Progenitor cell of endocrine pancreas (in vitro differentiated cells): Measurements from ENCODE around the gene CNTNAP3B. TPM values are rescaled to one million over a fixed set of nuclear protein-coding genes. Genes with fewer than 3 reads are reported as not detected.
"Not testable (repeated sequence)": the region's sequence is repeated elsewhere in the genome, so short reads cannot be mapped to it uniquely, and the experiment has no call there.

Experiments used
- DNase-seq: peaks from one replicate; pipeline ENCODE4 v3.0.0; 2021; ENCODE audit warnings: low spot score; ENCODE audit not compliant: unreplicated experiment
- H3K27ac Mint-ChIP-seq: 2 replicates; pipeline ENCODE4 v1.8.0; 2021; ENCODE audit warnings: mild to moderate bottlenecking, moderate library complexity, mixed read lengths
- H3K27me3 Mint-ChIP-seq: 2 replicates; pipeline ENCODE4 v1.8.0; 2021; ENCODE audit warnings: mixed read lengths
- H3K36me3 Mint-ChIP-seq: 2 replicates; pipeline ENCODE4 v1.8.0; 2022; ENCODE audit warnings: mixed read lengths; ENCODE audit not compliant: insufficient read depth
- H3K4me1 Mint-ChIP-seq: 2 replicates; pipeline ENCODE4 v1.8.0; 2021; ENCODE audit warnings: low read depth, mixed read lengths
- H3K4me3 Mint-ChIP-seq: 2 replicates; pipeline ENCODE4 v1.8.0; 2021; ENCODE audit warnings: low read depth, mild to moderate bottlenecking, moderate library complexity, mixed read lengths
- H3K9me3 Mint-ChIP-seq: 2 replicates; pipeline ENCODE4 v1.8.0; 2021; ENCODE audit warnings: low read depth, mixed read lengths
- total RNA-seq: library from RNA; stranded (reverse); gene quantifications from 2 replicates; pipeline ENCODE4 v1.2.1, GENCODE V29; 2021

The CNTNAP3B gene
- total RNA-seq, 1 donor from 2014 or later: 7.0 TPM

GRCh38 chr9:42053874-42054273, 75.4 kb downstream of the CNTNAP3B start:
- H3K27me3 Mint-ChIP-seq, H3K9me3 Mint-ChIP-seq, H3K4me1 Mint-ChIP-seq, DNase-seq, H3K4me3 Mint-ChIP-seq, H3K27ac Mint-ChIP-seq, H3K36me3 Mint-ChIP-seq: not testable (repeated sequence)

GRCh38 chr9:42050701-42051100, 78.5 kb downstream of the CNTNAP3B start:
- H3K36me3 Mint-ChIP-seq, DNase-seq, H3K27ac Mint-ChIP-seq, H3K9me3 Mint-ChIP-seq, H3K27me3 Mint-ChIP-seq, H3K4me3 Mint-ChIP-seq, H3K4me1 Mint-ChIP-seq: not testable (repeated sequence)

- H3K4me1 Mint-ChIP-seq, H3K36me3 Mint-ChIP-seq, H3K27me3 Mint-ChIP-seq, H3K27ac Mint-ChIP-seq, H3K4me3 Mint-ChIP-seq, H3K9me3 Mint-ChIP-seq, DNase-seq: not testable (repeated sequence)
Measured at GRCh38 chr9:42044422-42045010, 84.7 kb downstream of the CNTNAP3B start.

GRCh38 chr9:42033541-42033940, 95.7 kb downstream of the CNTNAP3B start:
- not testable (repeated sequence) for DNase-seq, H3K27me3 Mint-ChIP-seq, H3K4me1 Mint-ChIP-seq, H3K9me3 Mint-ChIP-seq, H3K36me3 Mint-ChIP-seq, H3K4me3 Mint-ChIP-seq, H3K27ac Mint-ChIP-seq

- not testable (repeated sequence) for H3K4me1 Mint-ChIP-seq, H3K27me3 Mint-ChIP-seq, H3K4me3 Mint-ChIP-seq, H3K36me3 Mint-ChIP-seq, DNase-seq, H3K9me3 Mint-ChIP-seq, H3K27ac Mint-ChIP-seq
Measured at GRCh38 chr9:42020639-42021038, 108.6 kb downstream of the CNTNAP3B start.

- not testable (repeated sequence) for H3K9me3 Mint-ChIP-seq, H3K4me3 Mint-ChIP-seq, H3K4me1 Mint-ChIP-seq, H3K27ac Mint-ChIP-seq, DNase-seq, H3K27me3 Mint-ChIP-seq, H3K36me3 Mint-ChIP-seq
Measured at GRCh38 chr9:42018220-42018922, 110.9 kb downstream of the CNTNAP3B start.

GRCh38 chr9:42014317-42014716, 114.9 kb downstream of the CNTNAP3B start:
- not testable (repeated sequence) for H3K27ac Mint-ChIP-seq, H3K36me3 Mint-ChIP-seq, H3K4me1 Mint-ChIP-seq, H3K27me3 Mint-ChIP-seq, H3K4me3 Mint-ChIP-seq, H3K9me3 Mint-ChIP-seq, DNase-seq

GRCh38 chr9:41991607-41992006, 137.6 kb downstream of the CNTNAP3B start:
- H3K9me3 Mint-ChIP-seq, H3K4me1 Mint-ChIP-seq, H3K27ac Mint-ChIP-seq, H3K36me3 Mint-ChIP-seq, H3K27me3 Mint-ChIP-seq, DNase-seq, H3K4me3 Mint-ChIP-seq: not testable (repeated sequence)

- not testable (repeated sequence) for H3K9me3 Mint-ChIP-seq, H3K4me3 Mint-ChIP-seq, H3K27me3 Mint-ChIP-seq, DNase-seq, H3K36me3 Mint-ChIP-seq, H3K27ac Mint-ChIP-seq, H3K4me1 Mint-ChIP-seq
Measured at GRCh38 chr9:41980271-41980670, 149.0 kb downstream of the CNTNAP3B start.

- not testable (repeated sequence) for H3K27ac Mint-ChIP-seq, H3K4me1 Mint-ChIP-seq, DNase-seq, H3K27me3 Mint-ChIP-seq, H3K4me3 Mint-ChIP-seq, H3K9me3 Mint-ChIP-seq, H3K36me3 Mint-ChIP-seq
Measured at GRCh38 chr9:41977965-41978600, 151.1 kb downstream of the CNTNAP3B start.

GRCh38 chr9:41974906-41975305, 154.3 kb downstream of the CNTNAP3B start:
- not testable (repeated sequence) for H3K9me3 Mint-ChIP-seq, H3K27ac Mint-ChIP-seq, H3K4me1 Mint-ChIP-seq, H3K27me3 Mint-ChIP-seq, DNase-seq, H3K36me3 Mint-ChIP-seq, H3K4me3 Mint-ChIP-seq

- not testable (repeated sequence) for H3K36me3 Mint-ChIP-seq, DNase-seq, H3K4me3 Mint-ChIP-seq, H3K27me3 Mint-ChIP-seq, H3K4me1 Mint-ChIP-seq, H3K9me3 Mint-ChIP-seq, H3K27ac Mint-ChIP-seq
Measured at GRCh38 chr9:41953007-41953406, 176.2 kb downstream of the CNTNAP3B start.

GRCh38 chr9:41941738-41942137, 187.5 kb downstream of the CNTNAP3B start:
- not testable (repeated sequence) for DNase-seq, H3K27ac Mint-ChIP-seq, H3K4me3 Mint-ChIP-seq, H3K36me3 Mint-ChIP-seq, H3K9me3 Mint-ChIP-seq, H3K27me3 Mint-ChIP-seq, H3K4me1 Mint-ChIP-seq
